GM19043 (cell line): ENCODE results near the gene ACSL1.

Source experiments
- ATAC-seq: cut with Tn5 transposase; IDR thresholded peaks from one replicate; pipeline ENCODE4 v1.9.1; 2021; ENCODE audit warnings: low read depth; ENCODE audit not compliant: unreplicated experiment

Gene ACSL1

GRCh38 chr4:184825896-184826690 is at the start of gene ACSL1:
ACSL1 (minus strand) TSS chr4:184825968; CDS start chr4:184803514, 22,454 bp downstream.
- peak; percentile 60 for ATAC-seq

GRCh38 chr4:184873054-184873453 is 47.3 kb upstream of the ACSL1 start:
- ATAC-seq, result no peak

- ATAC-seq, result no peak
These were observed 45.0 kb upstream of the ACSL1 start for GRCh38 chr4:184870718-184871117.

- no peak for ATAC-seq
These were observed 42.9 kb upstream of the ACSL1 start for GRCh38 chr4:184868623-184869022.

- no peak for ATAC-seq
These were observed 38.1 kb upstream of the ACSL1 start for GRCh38 chr4:184863916-184864315.

- no peak for ATAC-seq
These were observed 35.3 kb upstream of the ACSL1 start for GRCh38 chr4:184861047-184861446.

GRCh38 chr4:184860018-184860779 is 34.4 kb upstream of the ACSL1 start:
- ATAC-seq, result peak; percentile 64

DNA sequence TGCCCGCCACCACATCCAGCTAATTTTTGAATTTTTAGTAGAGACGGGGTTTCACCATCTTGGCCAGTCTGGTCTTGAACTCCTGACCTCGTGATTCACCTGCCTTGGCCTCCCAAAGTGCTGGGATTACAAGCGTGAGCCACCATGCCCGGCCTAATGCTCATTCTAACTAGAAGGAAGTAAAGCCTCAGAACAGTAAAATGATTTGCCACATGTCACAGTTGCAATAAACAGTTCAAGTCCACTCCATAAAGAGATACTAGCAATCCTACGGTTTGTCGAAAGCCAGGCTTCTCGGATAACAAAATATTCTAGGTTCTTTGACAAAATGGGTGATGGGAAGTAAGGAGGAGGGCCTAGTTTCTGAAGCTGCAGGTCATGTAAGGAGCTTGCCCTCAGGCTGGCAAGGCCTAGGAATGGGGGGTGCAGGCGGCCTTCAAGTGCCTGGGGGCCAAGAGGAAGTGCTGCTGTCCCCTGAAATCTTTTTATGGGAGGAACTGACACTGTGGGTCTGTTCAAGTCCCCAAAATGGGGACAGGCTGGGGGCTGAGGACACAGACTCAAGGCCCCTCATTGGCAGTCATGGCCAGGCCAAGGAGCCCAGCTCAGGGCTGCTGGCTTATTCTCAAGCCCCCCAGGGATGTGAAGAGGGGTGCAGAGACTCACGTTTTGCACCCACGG is 31.8 kb upstream of the ACSL1 start:
- no peak for ATAC-seq

DNA sequence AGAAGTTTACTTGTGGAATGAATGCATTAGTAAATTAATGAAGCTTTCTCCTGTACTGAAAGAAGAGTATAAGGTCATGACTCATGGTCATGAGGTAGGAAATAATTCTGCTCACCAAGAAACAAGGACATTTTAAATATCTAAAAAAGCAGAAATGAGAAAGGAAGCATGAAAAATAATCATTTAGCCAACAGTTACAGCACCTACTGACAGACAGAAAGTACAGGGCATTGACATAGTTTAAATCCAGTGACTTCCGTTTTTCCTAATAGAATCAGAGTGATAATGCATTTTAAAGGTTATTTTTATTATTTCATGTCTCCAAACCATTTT is 30.5 kb upstream of the ACSL1 start:
- peak; percentile 33 for ATAC-seq

DNA sequence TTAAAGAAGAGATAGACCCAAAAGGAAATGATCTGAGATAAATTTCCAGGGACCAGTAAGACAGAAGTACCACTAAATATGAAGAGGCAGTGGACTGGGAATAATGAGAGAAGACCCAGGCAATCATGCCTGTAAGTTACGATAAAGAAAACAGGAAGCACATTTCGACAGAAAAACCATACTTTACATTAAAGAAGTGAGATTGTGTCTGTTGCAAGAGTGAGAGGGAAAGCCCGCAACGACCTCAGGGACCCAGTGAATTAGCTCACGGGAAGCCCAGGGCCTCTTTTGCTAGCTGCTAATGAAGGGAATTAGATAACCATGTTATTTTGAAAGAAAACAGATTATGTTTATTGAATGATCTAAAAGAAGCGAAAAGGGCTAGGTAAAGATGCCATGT is 28.9 kb upstream of the ACSL1 start:
- ATAC-seq, result no peak

DNA sequence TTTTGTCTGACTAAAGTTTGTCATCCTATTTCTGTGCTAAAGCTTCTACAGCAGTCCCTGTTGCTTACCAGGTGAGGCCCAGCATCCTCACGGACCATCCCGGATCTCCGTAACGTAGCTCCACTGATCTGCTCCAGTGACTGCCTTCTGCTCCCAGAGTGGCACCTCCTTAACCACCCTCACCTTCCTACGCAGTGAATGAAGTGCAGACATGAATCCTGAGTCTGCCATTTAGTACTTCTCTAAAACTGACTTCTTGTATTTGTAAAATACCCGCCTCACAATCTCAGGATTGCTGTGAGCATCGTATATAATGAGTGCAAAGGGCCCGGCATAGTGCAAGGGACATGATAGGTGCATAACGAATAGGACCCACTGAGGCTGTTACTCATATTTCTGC is 27.7 kb upstream of the ACSL1 start:
- no peak for ATAC-seq

- ATAC-seq, result no peak
These were observed 26.1 kb upstream of the ACSL1 start for GRCh38 chr4:184851886-184852285.

DNA sequence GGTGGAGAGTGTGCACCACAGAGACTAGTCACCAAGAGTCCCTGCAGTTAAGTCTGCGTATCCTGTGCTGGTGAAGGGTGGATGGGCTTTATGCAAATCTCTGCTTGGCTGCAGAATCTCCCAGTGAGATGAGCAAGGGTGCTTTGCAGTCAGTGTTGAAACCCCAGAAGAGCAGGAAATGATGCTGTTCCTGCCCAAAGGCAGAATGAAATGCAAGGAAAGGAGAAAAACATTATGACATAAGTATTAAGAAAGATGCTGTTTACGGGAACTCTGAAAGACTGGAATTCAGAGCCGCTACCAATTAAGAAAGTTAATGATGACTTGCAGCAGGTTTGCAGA is 25.4 kb upstream of the ACSL1 start:
- peak; percentile 69 for ATAC-seq

GRCh38 chr4:184850431-184851199 is 24.8 kb upstream of the ACSL1 start:
- ATAC-seq, result peak; percentile 24

- no peak for ATAC-seq
These were observed 24.2 kb upstream of the ACSL1 start for GRCh38 chr4:184850018-184850417.

GRCh38 chr4:184849185-184849584 is 23.4 kb upstream of the ACSL1 start:
- ATAC-seq, result peak; percentile 22

DNA sequence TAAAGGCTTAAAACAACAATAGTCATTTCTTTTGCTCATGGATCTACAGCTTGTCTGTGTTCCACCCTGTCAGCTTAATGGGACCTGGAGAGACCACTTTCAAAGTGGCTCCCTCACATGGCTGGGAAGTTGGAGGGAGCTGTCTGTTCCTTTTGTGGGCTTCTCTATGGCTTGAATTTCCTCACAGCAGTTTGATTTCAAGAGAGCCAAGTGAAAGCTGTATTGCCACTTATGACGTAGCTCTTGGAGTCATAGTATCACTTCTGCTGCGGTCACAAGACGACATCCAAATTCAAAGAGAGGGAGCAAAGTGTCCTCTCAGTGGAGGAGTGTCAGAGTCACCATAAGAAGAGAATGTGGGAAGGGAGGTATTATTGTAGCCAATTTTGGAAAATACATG is 22.7 kb upstream of the ACSL1 start:
- ATAC-seq, result no peak

- no peak for ATAC-seq
These were observed 20.8 kb upstream of the ACSL1 start for GRCh38 chr4:184846531-184846930.

- no peak for ATAC-seq
These were observed 19.7 kb upstream of the ACSL1 start for GRCh38 chr4:184845367-184846021.

DNA sequence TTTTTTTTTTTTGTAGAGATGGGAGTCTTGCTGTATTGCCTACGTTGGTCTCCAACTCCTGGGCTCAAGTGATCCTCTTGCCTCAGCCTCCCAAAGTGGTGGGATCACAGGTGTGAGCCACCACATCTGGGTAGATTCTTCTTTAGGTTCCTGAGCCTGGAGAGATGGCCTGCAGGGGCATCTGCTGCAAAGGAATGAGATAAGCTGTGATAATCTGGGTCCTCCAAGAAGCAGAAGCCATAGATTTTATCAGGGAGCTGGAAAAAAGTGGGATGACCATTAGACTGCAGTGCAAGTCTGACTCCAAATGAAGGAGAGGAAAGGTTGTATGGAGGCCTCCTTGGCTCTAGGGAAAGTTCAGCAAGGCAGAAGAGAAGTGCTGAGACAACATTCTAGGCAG is 19.0 kb upstream of the ACSL1 start:
- ATAC-seq, result no peak
